WI38 (cell line): ENCODE data around the gene POLN.

Experiments
- H3K4me3 ChIP-seq: 2 replicates; pipeline ENCODE4 v1.5.1; 2011; ENCODE audit warnings: low read depth, mild to moderate bottlenecking, control low read depth, low read length
- TF ChIP-seq, protein P1 (sequence below): IDR thresholded peaks from 2 replicates; pipeline ENCODE4 v1.5.1; 2012; ENCODE audit warnings: low read depth, mild to moderate bottlenecking, control low read depth, low read length

POLN gene

DNA sequence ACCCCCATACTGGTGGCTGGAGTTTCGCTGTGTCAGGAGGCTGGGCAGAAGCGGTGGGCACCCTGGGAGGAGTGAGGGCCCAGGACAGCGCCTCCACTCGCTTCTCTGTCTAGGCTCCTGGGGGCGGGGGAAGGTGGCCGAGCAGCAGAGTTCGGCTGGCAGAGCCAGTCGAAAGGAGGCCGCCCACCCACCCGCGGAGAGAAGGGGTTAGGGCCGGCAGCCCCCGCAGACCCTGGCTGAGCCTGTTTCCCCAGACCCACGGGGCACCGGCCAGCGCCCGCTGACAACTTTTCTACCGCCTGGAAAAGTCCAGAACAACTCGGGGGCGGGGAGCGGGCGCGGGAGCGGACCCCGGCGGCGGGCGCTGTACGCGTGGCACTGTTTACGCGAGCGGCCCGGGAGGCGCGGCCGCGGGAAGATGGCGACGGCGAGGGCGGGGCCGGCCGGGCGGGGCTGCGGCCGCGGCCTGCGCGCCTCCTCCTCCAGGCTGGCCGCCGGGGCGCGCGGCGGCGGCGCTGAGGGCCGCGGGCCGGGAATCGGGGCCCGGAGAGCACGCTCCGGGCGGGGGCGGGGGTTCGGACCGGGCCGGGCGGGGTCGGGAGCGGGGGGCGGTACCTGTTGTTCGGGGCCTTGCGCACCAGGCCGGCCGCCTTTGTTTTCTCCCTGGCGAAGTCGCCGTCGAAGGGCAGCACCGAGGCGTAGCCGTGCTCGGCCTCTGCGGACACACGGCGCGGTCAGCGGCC is 19.4 kb upstream of the POLN start:
- H3K4me3 ChIP-seq, result peak overlapping the region; percentile 84
- TF ChIP-seq, protein P1, sequence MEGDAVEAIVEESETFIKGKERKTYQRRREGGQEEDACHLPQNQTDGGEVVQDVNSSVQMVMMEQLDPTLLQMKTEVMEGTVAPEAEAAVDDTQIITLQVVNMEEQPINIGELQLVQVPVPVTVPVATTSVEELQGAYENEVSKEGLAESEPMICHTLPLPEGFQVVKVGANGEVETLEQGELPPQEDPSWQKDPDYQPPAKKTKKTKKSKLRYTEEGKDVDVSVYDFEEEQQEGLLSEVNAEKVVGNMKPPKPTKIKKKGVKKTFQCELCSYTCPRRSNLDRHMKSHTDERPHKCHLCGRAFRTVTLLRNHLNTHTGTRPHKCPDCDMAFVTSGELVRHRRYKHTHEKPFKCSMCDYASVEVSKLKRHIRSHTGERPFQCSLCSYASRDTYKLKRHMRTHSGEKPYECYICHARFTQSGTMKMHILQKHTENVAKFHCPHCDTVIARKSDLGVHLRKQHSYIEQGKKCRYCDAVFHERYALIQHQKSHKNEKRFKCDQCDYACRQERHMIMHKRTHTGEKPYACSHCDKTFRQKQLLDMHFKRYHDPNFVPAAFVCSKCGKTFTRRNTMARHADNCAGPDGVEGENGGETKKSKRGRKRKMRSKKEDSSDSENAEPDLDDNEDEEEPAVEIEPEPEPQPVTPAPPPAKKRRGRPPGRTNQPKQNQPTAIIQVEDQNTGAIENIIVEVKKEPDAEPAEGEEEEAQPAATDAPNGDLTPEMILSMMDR, result no peak

DNA sequence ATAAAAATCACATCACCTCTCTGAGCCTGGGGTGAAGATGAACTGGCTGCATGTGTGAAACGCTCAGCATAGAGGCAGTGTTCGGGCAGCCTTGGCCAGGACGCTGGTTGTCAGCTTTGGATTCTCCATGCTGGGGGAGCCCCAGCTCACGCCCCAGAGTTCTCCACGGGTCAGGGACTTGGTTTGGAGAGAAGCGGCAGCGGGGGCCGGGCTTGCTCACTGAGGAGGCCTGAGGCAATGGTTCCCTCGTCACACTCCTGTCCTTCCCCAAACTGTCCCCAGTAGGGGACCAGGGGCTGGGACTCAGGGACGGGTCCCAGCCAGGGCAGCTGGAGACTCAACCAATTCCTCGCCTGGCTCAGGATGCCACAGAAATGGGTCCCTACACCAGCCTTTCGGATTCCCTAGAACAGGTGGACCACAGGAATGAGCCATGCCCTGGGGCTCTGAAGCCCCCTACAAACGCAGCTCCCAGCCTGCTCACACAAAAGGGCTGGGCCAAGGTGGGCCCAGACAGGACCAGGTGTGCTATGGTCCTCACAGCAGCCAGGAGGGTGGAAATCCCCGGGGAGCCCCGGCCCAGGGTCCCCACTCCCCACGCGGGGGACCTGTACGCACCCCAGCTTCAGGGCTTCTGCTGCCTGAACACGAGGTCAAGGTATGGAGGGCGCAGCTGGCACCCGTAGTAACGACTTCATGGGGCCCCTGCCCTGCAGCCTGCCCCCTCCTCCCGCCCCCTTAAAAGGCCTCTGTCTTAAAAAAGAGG is 18.6 kb upstream of the POLN start:
- TF ChIP-seq, protein P1, result no peak
- peak overlapping the region; percentile 84 for H3K4me3 ChIP-seq

DNA sequence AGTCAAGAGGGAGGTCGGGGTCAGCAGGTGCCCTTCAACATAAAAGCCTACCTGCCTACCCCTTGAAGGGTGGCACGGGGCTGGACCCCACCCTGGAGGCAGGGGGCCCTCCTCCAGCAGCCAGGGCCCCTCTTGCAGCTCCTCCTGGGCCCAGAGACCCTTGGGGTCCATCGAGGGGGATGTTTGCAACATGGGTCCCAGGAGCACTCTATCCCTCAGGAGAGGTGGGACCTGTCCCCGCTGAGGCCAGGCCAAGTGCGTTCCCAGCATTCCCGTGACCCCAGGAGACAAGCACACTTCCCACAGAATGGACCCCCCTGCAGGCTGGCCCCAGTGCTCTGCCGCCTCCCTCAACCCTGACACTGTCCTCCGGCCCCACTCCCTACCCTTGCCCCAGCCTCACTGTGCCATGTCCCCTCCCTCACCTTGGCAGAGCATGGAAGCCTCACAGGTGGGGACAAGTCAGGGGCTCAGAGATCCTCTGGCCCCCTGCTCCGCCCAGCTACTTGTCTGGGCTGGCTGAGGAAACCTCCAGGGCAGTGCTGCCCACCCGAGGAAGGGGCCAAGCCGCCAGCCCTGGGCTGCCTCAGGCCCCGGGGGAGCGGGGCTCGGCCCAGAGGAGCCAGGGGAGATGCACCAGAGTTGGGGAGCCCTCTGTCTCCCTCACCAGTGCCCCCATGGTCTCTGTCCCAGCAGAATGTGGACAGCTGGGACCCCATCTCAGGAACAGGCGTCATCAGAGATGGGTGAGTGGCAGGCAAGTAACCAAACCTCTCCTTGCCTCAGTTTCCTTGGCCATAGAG is 17.8 kb upstream of the POLN start:
- H3K4me3 ChIP-seq, result peak overlapping the region; percentile 84
- TF ChIP-seq, protein P1, result no peak

DNA sequence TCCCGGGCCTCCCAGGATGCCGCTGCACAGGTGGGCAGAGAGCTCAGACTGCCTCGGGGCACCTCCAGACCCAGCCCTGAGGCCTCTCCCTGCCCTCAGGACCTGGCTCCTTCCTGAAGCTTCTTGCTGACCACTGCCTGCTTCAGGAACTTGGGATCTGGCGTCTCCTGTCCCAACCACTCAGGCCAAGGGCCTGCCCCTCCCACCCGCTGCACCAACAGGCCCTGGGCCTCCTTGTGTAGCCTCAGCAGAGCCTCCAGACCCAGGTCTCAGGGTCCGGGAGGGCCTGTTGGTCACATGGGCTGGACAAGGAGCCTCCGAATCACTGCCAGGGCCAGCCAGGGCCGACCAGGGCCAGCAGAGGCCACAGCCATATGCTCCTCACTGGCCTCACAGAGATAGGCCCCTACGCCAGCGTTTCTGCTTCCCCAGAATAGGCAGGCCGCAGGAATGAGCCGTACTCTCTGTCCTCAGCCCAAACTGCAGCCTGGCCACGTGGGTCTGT is 17.2 kb upstream of the POLN start:
- no peak overlapping the region for H3K4me3 ChIP-seq
- TF ChIP-seq, protein P1, result no peak

DNA sequence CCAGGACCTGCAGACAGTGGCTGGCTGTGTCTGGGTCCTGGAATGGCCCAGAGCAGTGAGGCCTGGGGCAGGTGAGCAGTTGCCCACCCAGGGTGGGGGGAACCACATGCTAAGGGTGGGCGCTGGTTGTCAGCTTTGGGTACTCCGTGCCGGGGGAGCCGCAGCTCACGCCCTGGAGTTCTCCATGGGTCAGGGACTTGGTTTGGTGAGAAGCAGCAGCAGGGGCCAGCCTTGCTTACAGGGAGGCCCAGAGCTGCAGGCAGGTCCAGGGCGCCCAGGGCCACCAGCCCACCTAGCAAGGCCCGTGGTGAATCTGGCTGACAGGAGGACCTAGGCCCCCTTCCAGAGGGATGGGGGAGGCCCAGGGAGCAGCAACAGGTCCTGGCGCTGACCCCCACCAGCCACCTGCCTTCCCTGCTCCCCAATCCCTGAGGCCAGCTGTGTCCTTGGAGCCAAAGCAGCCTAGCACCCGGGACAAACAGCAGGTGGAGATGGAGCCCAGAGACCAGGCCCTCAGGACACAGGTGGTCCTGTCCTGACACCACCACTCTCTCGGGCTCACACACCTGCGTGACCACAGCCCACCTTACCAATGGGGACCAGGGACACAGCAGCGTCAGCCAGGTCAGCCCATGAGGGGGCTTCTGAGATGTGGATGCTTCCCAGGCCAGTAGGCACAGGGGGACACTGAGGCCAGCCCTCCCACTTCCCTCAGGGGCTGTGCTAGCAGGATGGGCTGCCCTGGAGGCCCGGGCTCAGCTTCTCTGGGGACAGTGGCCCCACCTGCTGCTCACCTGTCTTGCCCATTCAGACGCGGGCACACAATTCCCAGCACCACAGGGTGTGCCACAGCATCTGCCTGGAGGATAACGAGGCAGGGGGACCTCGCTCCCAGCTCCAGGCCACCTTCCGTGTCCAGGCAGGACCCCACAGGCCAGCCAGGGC is 16.4 kb upstream of the POLN start:
- H3K4me3 ChIP-seq, result no peak overlapping the region
- TF ChIP-seq, protein P1, result no peak

DNA sequence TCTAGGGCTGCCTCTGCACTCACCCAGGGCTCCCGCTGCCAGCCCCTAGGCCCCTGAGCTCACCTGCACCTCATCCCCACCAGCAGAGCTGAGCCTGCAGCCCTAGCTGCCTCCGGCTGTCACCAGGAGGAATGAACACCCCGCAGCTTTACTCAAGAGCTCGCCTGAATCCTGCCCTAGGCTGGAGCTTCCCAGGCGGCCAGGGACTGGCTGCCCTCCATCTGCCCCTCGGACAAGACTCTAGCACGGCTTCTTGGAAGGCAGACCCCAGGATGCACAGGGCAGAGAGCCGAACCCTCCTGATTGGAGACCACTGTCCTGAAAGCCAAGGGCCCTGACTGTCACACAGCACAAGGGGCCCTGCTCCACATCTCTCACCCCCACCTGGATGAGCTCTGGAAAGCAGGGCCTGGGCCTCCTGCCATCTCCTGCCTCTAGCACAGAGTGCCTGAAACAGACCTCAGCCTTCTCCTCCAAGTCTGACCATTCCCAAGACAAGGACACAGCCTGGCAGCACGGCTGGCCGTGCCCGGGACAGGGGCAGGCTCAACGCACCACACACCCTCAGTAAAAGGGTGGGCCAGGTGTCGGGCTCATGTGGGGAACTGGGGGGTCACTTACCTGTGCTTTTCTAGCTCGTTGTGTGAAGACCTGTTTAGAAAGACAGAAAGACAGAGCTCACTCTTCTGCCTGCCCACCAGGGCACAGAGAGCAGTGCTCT is 15.6 kb upstream of the POLN start:
- TF ChIP-seq, protein P1, result no peak
- no peak overlapping the region for H3K4me3 ChIP-seq
